H1 (cell line): Measurements from ENCODE around the gene TRPV6.

Source experiments
- BRCA1 ChIP-seq: IDR thresholded peaks from 2 replicates; pipeline ENCODE4 v1.6.1; 2012; ENCODE audit warnings: low read depth, low read length, improper control_type of control experiment
- CHD7 ChIP-seq: fragments of 300-600 bp; sonication (generic); IDR thresholded peaks from 2 replicates; pipeline ENCODE4 v1.7.1; 2012; ENCODE audit warnings: low read length, moderate library complexity, mild to moderate bottlenecking, inconsistent platforms; ENCODE audit not compliant: insufficient replicate concordance
- CTCF ChIP-seq, 3 experiments: IDR thresholded peaks; 1 replicate in 2 of 3; 2 replicates in 1 of 3; pipeline versions ENCODE4 v1.5.1 to v1.6.1; 2011; ENCODE audit warnings: low read length in 3 of 3, mild to moderate bottlenecking in 3 of 3, inconsistent platforms in 2 of 3, low read depth in 1 of 3, moderate library complexity in 1 of 3; ENCODE audit not compliant: insufficient read depth in 1 of 3; ENCODE audit errors: control extremely low read depth in 1 of 3
- EZH2 ChIP-seq: fragments of 200-600 bp; sonication (generic); IDR thresholded peaks from 2 replicates; pipeline ENCODE4 v1.7.1; 2012; ENCODE audit warnings: low read depth, mild to moderate bottlenecking, moderate library complexity, low read length, inconsistent platforms; ENCODE audit not compliant: severe bottlenecking
- KDM1A ChIP-seq: fragments of 200-600, 300-600 bp; sonication (generic); IDR thresholded peaks from 2 replicates; pipeline ENCODE4 v1.7.1; 2016; ENCODE audit warnings: mild to moderate bottlenecking, low read length, borderline replicate concordance
- POLR2A ChIP-seq, 2 experiments: IDR thresholded peaks; 1 replicate in 1 of 2; 2 replicates in 1 of 2; pipeline ENCODE4 v1.6.1; 2011; ENCODE audit warnings: low read depth in 2 of 2, low read length in 2 of 2, mild to moderate bottlenecking in 2 of 2; ENCODE audit errors: control extremely low read depth in 1 of 2
- POLR2AphosphoS5 ChIP-seq: IDR thresholded peaks from 2 replicates; pipeline ENCODE4 v1.6.1; 2011; ENCODE audit warnings: low read depth, low read length
- RAD21 ChIP-seq, 2 experiments: IDR thresholded peaks in 1 of 2; conservative IDR thresholded peaks in 1 of 2; 2 replicates each; pipeline ENCODE4 v1.6.1; 2011; ENCODE audit warnings: low read depth in 2 of 2, low read length in 2 of 2, improper control_type of control experiment in 1 of 2, inconsistent platforms in 1 of 2, mild to moderate bottlenecking in 1 of 2, moderate library complexity in 1 of 2
- SAP30 ChIP-seq: fragments of 300-600 bp; sonication (generic); IDR thresholded peaks from 2 replicates; pipeline ENCODE4 v1.7.1; 2012; ENCODE audit warnings: low read length, moderate library complexity, mild to moderate bottlenecking, inconsistent platforms; ENCODE audit not compliant: insufficient read depth, insufficient replicate concordance
- TEAD4 ChIP-seq: IDR thresholded peaks from 2 replicates; pipeline ENCODE4 v1.6.1; 2012; ENCODE audit warnings: low read depth, low read length, inconsistent platforms, mixed read lengths

- no peak for TF ChIP-seq EZH2
- no peak for TF ChIP-seq RAD21 (IDR thresholded peaks at IDR 0.05 in 1 of 2, conservative IDR thresholded peaks at IDR 0.05 in 1 of 2; ENCODE audit: low read depth in 2 of 2, low read length in 2 of 2)
- TF ChIP-seq CTCF (IDR thresholded peaks at IDR 0.05; ENCODE audit: control extremely low read depth in 1 of 3, insufficient read depth in 1 of 3, low read depth in 1 of 3, low read length in 3 of 3) = no peak
- TF ChIP-seq POLR2AphosphoS5 = no peak
- no peak for TF ChIP-seq POLR2A (IDR thresholded peaks at IDR 0.05; ENCODE audit: control extremely low read depth in 1 of 2, low read depth in 2 of 2, low read length in 2 of 2)
- TF ChIP-seq TEAD4 = no peak
- no peak for TF ChIP-seq CHD7
- no peak for TF ChIP-seq KDM1A
- no peak for TF ChIP-seq SAP30
- no peak for TF ChIP-seq BRCA1
These were observed 28.0 kb upstream of the TRPV6 start for GRCh38 chr7:142913566-142913965.
